GM19452 (cell line): ENCODE data around the gene SCN2B.

Source experiments
- ATAC-seq: cut with Tn5 transposase; IDR thresholded peaks from one replicate; pipeline ENCODE4 v1.9.1; 2021; ENCODE audit not compliant: unreplicated experiment

The SCN2B gene

GRCh38 chr11:118175993-118176777 is at the start of gene SCN2B:
Gene SCN2B, minus strand, starts transcription at chr11:118176639. Its CDS starts 208 bp downstream, at chr11:118176431.
- ATAC-seq: no peak

- no peak for ATAC-seq
Observed at GRCh38 chr11:118224511-118225188, 48.2 kb upstream of the SCN2B start, which contains the start of gene JAML. Gene JAML, minus strand, starts transcription at chr11:118225011. Its CDS starts 10,145 bp downstream, at chr11:118214866.

- ATAC-seq: no peak
Observed at GRCh38 chr11:118223992-118224391, 47.6 kb upstream of the SCN2B start.

- no peak for ATAC-seq
Observed at GRCh38 chr11:118223570-118223969, 47.1 kb upstream of the SCN2B start.

- no peak for ATAC-seq
Observed at GRCh38 chr11:118222437-118222836, 46.0 kb upstream of the SCN2B start.

GRCh38 chr11:118221419-118221818 is 45.0 kb upstream of the SCN2B start:
- ATAC-seq: no peak

- ATAC-seq: no peak
Observed at GRCh38 chr11:118219732-118220131, 43.3 kb upstream of the SCN2B start.

- no peak for ATAC-seq
Observed at GRCh38 chr11:118219244-118219643, 42.8 kb upstream of the SCN2B start.

- ATAC-seq: no peak
Observed at GRCh38 chr11:118217575-118217974, 41.1 kb upstream of the SCN2B start.

GRCh38 chr11:118216621-118217481 is 40.4 kb upstream of the SCN2B start:
- ATAC-seq: no peak

GRCh38 chr11:118215765-118216164 is 39.3 kb upstream of the SCN2B start:
- ATAC-seq: no peak

GRCh38 chr11:118215262-118215661 is 38.8 kb upstream of the SCN2B start:
- ATAC-seq: no peak

- no peak for ATAC-seq
Observed at GRCh38 chr11:118214210-118214914, 37.9 kb upstream of the SCN2B start.

GRCh38 chr11:118213781-118214180 is 37.3 kb upstream of the SCN2B start:
- no peak for ATAC-seq

- ATAC-seq: no peak
Observed at GRCh38 chr11:118213201-118213600, 36.8 kb upstream of the SCN2B start.

GRCh38 chr11:118212781-118213191 is 36.3 kb upstream of the SCN2B start:
- ATAC-seq: no peak

GRCh38 chr11:118212131-118212725 is 35.8 kb upstream of the SCN2B start:
- no peak for ATAC-seq

GRCh38 chr11:118211006-118211405 is 34.6 kb upstream of the SCN2B start:
- ATAC-seq: no peak

GRCh38 chr11:118210323-118210722 is 33.9 kb upstream of the SCN2B start:
- no peak for ATAC-seq

- no peak for ATAC-seq
Observed at GRCh38 chr11:118209033-118209432, 32.6 kb upstream of the SCN2B start.
